Measurements from ENCODE around the gene MAU2.

Gene MAU2

GRCh38 chr19:19320361-19321140, at the start of gene MAU2, which contains the start of gene SUGP1:
MAU2 (plus strand) TSS chr19:19320829; CDS start chr19:19320860, 31 bp downstream.
SUGP1 (minus strand) TSS chr19:19320509; CDS start chr19:19320496, 13 bp downstream.
- DNase-seq, result peak; percentile 89

GRCh38 chr19:19271828-19272599, 48.6 kb upstream of the MAU2 start:
- DNase-seq, result no peak

- no peak for DNase-seq
Observed at GRCh38 chr19:19274146-19274545, 46.5 kb upstream of the MAU2 start.

- no peak for DNase-seq
Observed at GRCh38 chr19:19274716-19275565, 45.7 kb upstream of the MAU2 start.

- DNase-seq, result peak; percentile 17
Observed at GRCh38 chr19:19276386-19276785, 44.2 kb upstream of the MAU2 start.

GRCh38 chr19:19276851-19277250, 43.8 kb upstream of the MAU2 start:
- no peak for DNase-seq

- DNase-seq, result no peak
Observed at GRCh38 chr19:19278315-19278714, 42.3 kb upstream of the MAU2 start.

- no peak for DNase-seq
Observed at GRCh38 chr19:19279062-19279612, 41.5 kb upstream of the MAU2 start.

GRCh38 chr19:19279853-19280252, 40.8 kb upstream of the MAU2 start:
- no peak for DNase-seq

GRCh38 chr19:19280561-19280960, 40.1 kb upstream of the MAU2 start:
- no peak for DNase-seq

GRCh38 chr19:19285686-19286085, 34.9 kb upstream of the MAU2 start:
- DNase-seq, result no peak

GRCh38 chr19:19292607-19293006, 28.0 kb upstream of the MAU2 start:
- no peak for DNase-seq

- DNase-seq, result no peak
Observed at GRCh38 chr19:19294914-19295313, 25.7 kb upstream of the MAU2 start.

GRCh38 chr19:19296953-19297689, 23.5 kb upstream of the MAU2 start:
- DNase-seq, result no peak

- no peak for DNase-seq
Observed at GRCh38 chr19:19297759-19298158, 22.9 kb upstream of the MAU2 start.

- no peak for DNase-seq
Observed at GRCh38 chr19:19300613-19301012, 20.0 kb upstream of the MAU2 start.

- no peak for DNase-seq
Observed at GRCh38 chr19:19303411-19303810, 17.2 kb upstream of the MAU2 start.

- no peak for DNase-seq
Observed at GRCh38 chr19:19304186-19304965, 16.3 kb upstream of the MAU2 start.

GRCh38 chr19:19305066-19305465, 15.6 kb upstream of the MAU2 start:
- DNase-seq, result no peak

GRCh38 chr19:19305696-19306095, 14.9 kb upstream of the MAU2 start:
- DNase-seq, result no peak

GRCh38 chr19:19306191-19306590, 14.4 kb upstream of the MAU2 start:
- no peak for DNase-seq

All from fibroblast of upper back skin (primary cell).